ENCODE results near the gene SAMD3.

GRCh38 chr6:130148181-130148580 is 74.6 kb downstream of the SAMD3 start:
- TF ChIP-seq CTCF (IDR thresholded peaks at IDR 0.05; ENCODE audit: low read depth, low read length, poor library complexity, severe bottlenecking), result peak; percentile 59
- no peak for TF ChIP-seq EZH2phosphoT487 (IDR thresholded peaks at IDR 0.05; ENCODE audit: borderline replicate concordance, low read length)
